Jurkat, Clone E6-1 (cell line): ENCODE data around the gene RPS5.
A peak's percentile ranks its signal among the peaks of the same experiment; 100 is the strongest.

ENCODE experiments used
- DNase-seq: peaks from one replicate; pipeline ENCODE4 v3.0.0-alpha.2; 2011; ENCODE audit warnings: low read depth, low spot score
- H3K4me3 ChIP-seq: 2 replicates; pipeline ENCODE4 v1.5.1; 2011; ENCODE audit warnings: mild to moderate bottlenecking, low read length, control low read depth, moderate library complexity

The RPS5 gene

DNA sequence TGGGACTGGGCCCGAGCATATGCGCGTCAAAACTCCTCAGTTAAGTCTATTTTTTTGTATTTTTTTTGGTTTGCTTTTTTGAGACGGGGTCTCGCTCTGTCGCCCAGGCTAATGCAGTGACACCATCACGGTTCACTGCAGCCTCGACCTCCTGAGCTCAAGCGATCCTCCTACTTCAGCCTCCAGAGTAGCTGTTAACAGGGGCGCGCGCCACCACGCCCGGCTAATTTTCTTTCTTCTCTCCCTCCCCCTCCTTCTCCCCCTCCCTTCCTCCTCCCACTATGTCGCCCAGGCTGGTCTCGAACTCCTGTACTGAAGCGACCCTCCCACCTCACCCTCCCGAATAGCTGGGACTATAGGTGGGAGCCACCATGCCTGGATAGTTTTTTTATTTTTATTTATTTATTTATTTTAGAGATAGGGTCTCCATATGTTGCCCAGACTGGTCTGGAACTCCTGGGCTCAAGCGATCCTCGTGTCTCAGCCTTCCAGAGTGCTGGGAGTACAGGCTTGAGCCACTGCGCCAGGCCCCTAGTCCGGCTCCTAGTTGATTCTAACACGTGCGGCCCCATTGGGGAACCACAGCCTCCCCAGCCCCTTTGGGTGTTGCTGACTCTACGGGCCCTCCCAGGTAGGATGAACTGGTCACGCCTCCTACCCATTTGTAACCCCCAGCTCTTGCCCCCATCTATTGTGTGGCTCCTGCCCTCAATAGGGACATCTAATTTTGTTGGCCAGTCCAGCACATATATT, 5.4 kb upstream of the RPS5 start:
- peak overlapping the region; percentile 86 for H3K4me3 ChIP-seq

DNA sequence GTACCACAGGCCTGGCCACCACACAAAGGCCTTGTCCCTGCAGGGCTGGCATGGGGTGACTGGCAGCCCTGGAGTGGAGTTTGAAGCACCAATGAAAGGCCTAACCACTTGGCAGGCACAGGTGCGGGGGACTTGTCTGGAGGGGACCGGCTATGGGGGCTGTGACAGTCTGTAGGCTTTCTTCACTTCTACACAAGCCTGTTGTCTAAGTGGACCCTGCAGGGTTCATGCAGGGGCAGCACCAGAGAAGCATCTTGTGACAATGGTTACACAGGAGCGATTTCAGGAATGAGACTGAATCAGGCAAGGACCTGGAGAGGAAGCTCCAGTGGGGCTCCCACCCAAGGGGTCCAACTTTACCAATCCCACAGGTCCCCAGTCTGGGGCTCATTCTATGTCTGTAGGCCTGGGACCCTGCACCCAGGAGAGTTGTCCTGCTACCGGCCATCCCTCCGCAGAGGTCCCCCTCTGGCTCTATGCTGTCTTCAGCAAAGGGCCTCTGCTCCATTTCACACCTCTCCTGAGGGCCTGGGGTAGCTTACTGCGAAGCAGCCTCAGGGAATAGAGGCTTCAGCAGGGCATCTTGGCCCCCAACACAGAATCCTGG, 4.0 kb upstream of the RPS5 start:
- no peak for DNase-seq
- no peak overlapping the region for H3K4me3 ChIP-seq

More for the DNA sequence above, 5.4 kb upstream of the RPS5 start:
- DNase-seq = no peak

DNA sequence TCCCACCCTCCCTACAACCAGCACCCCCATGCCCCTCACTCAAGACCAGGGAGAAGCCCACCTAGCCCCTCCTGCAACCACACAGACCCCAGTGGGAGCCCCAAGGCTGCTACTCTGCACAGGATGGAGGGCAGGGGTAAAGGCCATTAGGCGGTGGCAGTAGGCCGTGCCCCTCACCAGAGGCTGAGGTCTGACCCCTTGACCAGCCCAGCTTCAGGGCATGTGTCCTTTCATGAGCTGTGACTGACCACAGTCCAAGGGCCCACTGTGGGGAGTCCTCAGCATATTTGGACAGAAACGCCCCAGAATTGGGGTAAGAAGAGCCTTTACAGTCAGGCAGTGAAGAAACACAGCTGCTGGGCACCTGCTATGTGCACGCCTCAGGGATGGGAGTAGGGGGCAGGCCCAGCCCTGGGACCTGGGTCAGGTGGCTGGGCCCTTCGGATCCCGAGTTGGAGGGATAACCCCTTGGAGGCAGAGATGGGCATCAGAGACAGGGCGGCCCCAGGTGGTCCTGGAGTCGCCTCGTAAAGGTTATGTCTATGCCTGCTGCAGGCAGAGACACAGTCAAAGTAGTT, 1.7 kb upstream of the RPS5 start:
- no peak for DNase-seq
- peak overlapping the region; percentile 100 for H3K4me3 ChIP-seq

GRCh38 chr19:58385891-58386575, 1.0 kb upstream of the RPS5 start:
- H3K4me3 ChIP-seq = peak overlapping the region; percentile 100
- DNase-seq = no peak

DNA sequence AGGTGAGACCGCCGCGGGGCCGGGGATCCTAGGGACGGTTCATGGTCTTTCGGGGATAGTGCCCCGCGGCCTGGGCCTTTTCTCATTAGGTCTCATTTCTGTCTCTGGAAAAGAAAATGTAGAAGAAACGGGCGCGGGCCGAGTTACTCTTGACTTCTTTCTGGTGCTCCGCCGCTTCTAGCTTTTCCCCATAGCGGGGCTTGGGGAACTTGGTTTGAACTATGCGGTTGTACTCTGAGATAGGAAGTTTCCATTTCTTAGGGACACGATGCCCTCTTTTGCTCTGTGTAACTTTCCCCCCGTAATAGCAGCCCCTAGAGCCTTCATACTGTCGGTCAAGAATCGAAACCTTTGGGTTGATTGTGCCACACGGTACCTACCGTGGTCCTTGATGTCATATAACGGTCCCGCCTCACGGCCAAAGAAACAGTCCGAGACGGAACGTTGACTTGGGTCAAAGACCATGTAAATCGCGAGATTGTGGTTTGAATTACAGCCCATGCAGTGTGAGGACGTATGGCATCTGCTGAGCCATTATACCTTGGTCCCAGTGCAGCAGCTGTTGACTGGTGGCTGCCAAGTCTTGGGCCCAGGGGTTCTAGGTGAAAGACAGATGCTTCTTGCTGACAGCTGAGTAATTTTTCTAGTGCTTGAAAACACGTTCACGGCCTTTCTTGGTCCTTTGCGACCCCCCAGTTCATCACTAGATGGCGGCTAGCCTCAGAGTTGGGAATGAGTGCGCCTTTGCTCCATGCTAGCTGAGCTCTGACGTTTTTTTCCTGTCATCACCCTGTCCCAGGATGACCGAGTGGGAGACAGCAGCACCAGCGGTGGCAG, 487 bp downstream of the RPS5 start:
- no peak for DNase-seq
- peak overlapping the region; percentile 100 for H3K4me3 ChIP-seq

GRCh38 chr19:58388175-58388526, 1.1 kb downstream of the RPS5 start:
- peak overlapping the region; percentile 100 for H3K4me3 ChIP-seq
- no peak for DNase-seq

DNA sequence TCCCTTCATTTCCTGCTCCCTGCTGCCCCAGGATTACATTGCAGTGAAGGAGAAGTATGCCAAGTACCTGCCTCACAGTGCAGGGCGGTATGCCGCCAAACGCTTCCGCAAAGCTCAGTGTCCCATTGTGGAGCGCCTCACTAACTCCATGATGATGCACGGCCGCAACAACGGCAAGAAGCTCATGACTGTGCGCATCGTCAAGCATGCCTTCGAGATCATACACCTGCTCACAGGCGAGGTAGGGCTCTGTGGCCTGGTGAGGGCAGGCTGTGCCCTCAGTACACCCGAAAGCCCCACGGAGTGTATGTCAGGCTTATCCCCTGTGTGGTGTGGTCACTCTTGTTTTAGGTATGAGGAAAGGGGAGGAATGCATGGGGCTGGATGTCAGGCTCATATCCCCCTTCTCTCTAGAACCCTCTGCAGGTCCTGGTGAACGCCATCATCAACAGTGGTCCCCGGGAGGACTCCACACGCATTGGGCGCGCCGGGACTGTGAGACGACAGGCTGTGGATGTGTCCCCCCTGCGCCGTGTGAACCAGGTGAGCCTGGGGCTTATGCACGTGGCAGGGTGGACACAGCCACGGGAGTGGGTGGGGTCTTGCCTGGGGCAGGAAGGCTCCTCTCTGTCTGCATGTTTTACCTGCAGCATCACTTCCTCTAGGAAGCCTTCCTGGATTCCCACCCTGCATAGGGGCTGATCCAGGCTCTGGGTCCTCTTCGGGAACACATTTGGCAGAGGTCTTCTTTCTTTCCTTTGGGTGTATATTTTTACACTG, 6.1 kb downstream of the RPS5 start:
- H3K4me3 ChIP-seq = no peak overlapping the region
- no peak for DNase-seq

- DNase-seq = no peak
- no peak overlapping the region for H3K4me3 ChIP-seq
Measured at GRCh38 chr19:58393725-58394033, 6.6 kb downstream of the RPS5 start.

- no peak overlapping the region for H3K4me3 ChIP-seq
- no peak for DNase-seq
Measured at GRCh38 chr19:58394821-58395219, 7.8 kb downstream of the RPS5 start.

DNA sequence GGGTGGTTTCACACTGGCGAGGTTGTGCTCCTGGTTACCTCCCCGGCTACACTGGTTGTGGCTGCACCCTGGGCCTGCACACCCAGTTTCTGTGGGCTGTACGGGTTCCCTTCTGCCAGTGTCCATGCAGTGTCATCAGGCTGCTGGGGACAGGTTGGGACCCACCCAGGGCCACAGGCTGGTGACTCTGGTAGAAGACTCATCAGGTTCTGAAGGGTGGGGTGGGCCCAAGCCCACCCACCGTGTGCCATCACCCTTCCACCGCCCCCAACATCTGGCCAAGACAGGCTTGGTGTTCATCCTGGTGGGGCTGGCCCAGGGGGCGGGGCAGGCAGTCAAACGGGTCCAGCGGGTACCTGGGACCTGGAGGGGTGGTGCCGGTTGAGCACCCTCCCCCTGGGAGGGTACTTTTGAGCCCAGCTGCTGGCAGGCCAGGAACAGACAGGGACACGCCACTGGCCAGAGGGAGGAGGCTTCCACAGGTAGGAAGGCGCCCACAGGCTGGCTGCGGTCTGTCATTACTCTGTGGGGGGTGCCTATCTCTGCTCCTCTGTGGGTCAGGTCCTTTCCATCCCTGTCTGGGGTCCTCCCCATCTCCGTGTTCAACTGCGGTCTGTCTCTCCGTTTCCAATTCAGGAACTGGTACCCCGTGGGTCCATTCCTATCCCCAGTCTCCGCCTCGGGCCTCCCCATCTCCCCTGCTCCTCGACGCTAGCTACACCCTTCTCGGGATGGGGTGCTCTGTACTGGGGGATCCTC, 8.3 kb downstream of the RPS5 start, which contains the start of gene RNF225:
Gene RNF225 (plus strand): TSS at position 437 of the 759 bp plus-strand sequence. CDS start 434 bp downstream, outside the sequence.
- no peak for DNase-seq
- H3K4me3 ChIP-seq = no peak within 1 kb of the TSS

GRCh38 chr19:58395979-58396627, 9.0 kb downstream of the RPS5 start:
- DNase-seq = no peak
- no peak overlapping the region for H3K4me3 ChIP-seq

DNA sequence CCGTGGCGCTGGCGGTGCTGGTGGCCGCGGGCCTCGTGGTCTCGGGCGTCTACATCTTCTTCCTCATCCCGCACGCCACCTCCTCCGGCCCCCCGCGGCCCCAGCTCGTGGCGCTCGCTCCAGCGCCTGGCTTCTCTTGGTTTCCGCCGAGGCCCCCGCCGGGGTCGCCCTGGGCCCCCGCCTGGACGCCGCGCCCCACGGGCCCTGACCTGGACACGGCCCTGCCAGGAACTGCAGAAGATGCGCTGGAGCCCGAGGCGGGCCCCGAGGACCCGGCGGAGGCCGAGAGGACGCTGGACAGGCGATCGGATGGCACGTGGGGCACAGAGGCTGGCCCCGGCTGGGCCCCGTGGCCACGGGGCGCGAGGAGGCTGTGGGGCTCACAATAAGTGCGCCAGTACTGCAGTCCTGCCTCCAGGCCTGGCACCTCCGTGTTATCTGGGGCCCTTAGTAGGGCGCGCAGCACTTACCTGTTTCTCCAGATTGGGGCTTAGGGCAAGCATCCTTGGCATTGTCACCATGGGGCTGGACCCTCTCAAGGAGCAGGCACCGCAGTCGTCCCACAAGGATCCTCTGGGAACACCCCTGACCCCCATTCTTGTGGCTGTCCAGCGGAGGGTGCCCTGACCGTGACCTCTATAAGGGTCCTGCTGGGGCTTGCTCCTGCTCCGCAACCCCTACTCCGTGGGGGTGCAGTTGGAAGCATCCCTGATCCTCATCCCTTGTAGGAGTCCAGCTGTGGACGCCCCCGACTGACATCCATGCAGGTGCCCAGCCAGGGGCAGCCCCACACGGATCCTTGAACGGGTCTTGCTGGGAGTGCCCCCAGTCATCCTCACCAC, 9.8 kb downstream of the RPS5 start:
- no peak overlapping the region for H3K4me3 ChIP-seq
- DNase-seq = no peak

- no peak overlapping the region for H3K4me3 ChIP-seq
- DNase-seq = no peak
Measured at GRCh38 chr19:58397533-58398037, 10.5 kb downstream of the RPS5 start.

GRCh38 chr19:58398087-58398486, 11.0 kb downstream of the RPS5 start:
- no peak overlapping the region for H3K4me3 ChIP-seq
- DNase-seq = no peak

- no peak overlapping the region for H3K4me3 ChIP-seq
- DNase-seq = no peak
Measured at GRCh38 chr19:58398545-58398944, 11.5 kb downstream of the RPS5 start.

GRCh38 chr19:58399903-58400302, 12.8 kb downstream of the RPS5 start:
- DNase-seq = no peak
- no peak overlapping the region for H3K4me3 ChIP-seq
